Cardiac septum (tissue), 1 donor: Measurements from ENCODE around the gene CTF1. TPM values are rescaled to one million over a fixed set of nuclear protein-coding genes. Genes with fewer than 3 reads are reported as not detected.
A peak's percentile ranks its signal among the peaks of the same experiment; 100 is the strongest.
"Not testable (repeated sequence)": the region's sequence is repeated elsewhere in the genome, so short reads cannot be mapped to it uniquely, and the experiment has no call there.

Experiments used
- DNase-seq: peaks from one replicate; pipeline ENCODE4 v3.0.0-alpha.2; 2020; ENCODE audit warnings: low spot score
- intact Hi-C: fragments of 100-400 bp; cut with DNase I; formaldehyde crosslinking; loops from one replicate; pipeline ENCODE4 v1.14.0; 2022
- total RNA-seq: library from RNA; stranded (reverse); fragmentation: NEBNext Ultra II Directional; extraction: Animal tissue kit (Norgen Biotek cat#: 25700); gene quantifications from one replicate; pipeline ENCODE4 v1.2.1, GENCODE V29; 2021
- donor health status: DM: no; HTN: no; CAD: no.

Gene CTF1
- total RNA-seq, 1 donor from 2014 or later, result 17.7 TPM

DNA sequence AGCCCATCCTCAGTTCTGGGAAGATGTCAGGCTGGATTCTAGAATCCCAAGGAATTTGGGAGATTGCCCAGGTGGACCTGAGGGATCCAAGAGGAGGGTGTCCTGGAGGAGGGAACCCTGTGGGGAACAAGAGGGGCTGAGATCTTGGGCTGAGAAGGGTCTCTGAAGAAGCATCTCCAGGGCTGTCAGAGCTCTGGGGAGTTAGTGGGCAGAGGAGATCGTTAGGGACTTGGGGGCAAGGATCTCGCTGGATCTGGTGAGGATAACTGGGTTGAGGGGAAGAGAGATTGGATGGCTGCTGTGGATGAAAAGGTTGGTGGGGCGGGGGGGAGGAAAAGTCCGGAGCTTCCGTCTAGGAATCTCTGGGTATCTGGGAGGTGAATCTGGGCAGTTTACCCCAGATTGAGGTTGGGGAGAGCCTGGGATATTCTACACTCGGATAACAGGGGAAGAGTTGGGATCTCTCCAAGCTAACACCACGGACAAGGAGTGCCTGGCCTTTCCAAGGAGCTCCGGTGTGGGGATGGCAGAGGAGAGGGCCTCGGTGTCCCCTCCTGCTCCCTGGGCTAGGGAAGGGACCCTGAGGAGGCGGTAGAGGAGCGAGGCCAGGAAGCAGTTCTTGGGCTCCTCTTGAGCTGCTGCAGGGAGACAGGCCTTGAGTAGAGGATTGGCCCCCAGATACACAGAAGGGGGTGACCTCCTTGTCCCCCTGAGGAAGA, 28.7 kb downstream of the CTF1 start:
- intact Hi-C loops, result loop anchor here (5.0 kb wide), 2 partner anchors 138 to 268 kb away; partner anchors contain the start of genes FBRS and ZNF629
- no peak for DNase-seq

DNA sequence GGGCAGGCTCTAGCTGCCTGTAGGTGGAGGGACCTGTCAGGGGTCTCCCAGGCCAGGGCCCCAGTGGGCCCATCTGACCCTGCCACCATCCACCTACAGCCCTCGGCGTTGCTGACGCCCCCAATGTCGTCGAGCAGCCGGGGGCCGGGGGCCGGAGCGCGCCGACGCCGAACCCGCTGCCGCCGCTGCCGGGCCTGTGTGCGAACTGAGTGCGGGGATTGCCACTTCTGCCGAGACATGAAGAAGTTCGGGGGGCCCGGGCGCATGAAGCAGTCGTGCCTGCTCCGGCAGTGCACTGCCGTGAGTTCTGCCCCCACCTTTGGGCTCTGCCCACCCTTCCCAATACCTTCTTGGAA, 29.2 kb downstream of the CTF1 start:
- intact Hi-C loops, result no loop called here
- no peak for DNase-seq

DNA sequence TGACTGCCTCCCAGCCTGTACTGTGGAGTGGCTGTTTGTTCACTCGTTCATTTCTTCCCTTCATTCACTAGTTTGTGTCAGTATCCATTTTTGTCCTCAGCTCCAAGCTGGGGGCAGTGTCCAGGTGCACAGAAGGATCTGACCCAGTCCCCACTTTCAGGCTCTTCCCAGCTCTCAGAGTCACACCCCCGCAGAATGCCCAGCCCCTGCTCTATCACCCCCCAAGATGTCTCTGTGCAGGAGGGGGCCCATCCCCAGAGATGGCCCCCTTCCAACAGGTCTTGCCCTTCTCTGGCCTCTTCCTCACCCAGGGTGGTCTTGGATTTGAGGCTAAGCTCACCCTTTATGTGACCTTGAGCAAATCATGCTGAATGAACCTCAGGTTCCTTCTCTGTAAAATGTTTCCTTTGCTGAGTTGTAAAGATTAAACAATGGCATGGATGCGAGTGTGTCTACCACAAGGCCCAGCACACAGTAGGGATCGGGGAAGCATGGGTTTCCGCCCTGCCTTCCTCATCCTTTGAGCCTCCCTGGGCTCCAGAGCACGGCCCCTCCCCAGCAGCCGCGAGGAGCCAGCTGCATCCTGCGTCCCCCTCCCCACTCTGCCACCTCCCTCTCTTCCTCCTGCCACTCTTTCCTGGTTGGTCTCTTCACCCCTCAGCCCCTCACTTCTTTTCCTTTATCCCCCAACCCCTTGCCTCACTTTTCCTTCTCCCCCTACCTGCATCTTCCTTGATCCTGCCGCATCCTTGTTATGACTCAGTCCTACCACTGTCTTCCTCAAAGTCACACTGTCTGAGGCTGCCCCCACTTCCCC, 29.8 kb downstream of the CTF1 start:
- intact Hi-C loops, result no loop called here

DNA sequence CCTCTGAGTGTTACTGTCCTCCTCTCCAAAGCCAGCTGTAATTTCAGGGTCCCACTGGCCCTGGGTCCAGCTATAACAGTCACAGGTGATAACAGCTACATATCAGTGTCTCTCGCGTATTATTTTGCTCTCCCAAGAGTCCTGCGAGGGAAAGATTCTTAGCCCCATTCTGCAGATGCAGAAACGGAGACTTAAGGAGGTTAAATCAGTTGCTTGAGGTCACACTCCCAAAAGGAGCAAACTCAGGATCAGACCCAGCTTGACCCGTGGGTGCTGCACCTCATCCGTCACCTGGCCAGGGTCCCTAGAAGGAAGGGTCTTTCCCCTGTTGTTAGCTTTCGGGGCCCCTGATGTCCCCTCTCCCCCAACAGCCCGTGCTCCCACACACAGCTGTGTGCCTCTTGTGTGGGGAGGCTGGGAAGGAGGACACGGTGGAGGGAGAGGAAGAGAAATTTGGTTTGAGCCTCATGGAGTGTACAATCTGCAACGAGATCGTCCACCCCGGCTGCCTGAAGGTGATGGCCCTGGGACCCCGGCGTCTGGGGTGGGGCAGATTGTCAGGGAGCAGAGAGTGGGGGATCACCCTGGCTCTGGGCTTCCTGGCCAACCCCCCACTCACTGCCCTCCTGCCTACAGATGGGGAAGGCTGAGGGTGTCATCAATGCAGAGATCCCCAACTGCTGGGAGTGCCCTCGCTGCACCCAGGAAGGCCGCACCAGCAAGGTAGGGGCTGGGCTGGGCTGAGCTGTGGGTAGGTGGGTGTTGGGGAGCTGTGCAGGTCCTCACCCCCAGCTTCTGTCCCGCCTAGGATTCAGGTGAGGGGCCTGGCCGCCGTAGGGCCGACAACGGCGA, 30.7 kb downstream of the CTF1 start:
- intact Hi-C loops, result no loop called here

More for the DNA sequence above, 29.8 kb downstream of the CTF1 start:
- DNase-seq, result no peak

DNA sequence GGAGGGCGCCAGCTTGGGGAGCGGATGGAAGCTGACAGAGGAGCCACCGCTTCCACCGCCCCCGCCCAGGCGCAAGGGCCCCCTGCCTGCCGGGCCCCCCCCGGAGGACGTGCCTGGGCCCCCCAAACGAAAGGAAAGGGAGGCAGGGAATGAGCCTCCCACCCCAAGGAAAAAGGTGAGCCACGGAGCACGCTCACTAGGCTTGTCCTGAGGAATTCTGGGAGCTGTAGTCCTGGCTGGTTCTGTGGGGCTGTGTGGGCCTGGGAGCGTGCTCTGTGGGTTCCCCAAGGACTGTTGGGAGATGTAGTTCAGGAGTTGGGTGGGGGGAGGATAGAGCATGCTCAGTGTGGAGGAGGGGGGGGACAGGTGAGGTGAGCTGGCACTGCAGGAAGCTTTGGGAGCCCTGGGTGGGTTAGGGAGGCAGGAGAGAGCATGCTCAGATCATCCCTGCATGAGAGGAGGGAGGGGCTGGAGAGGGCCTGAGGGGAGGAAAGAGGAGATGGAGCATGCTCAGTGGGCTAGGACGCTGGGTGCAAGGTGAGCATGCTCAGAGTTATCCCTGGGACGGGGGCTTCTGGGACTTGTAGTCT, 31.5 kb downstream of the CTF1 start:
- DNase-seq, result no peak
- intact Hi-C loops, result loop anchor here (1.0 kb wide), 1 partner anchor 166 kb away; the partner anchor contains the start of genes CFAP119 and RNF40

More for the DNA sequence above, 30.7 kb downstream of the CTF1 start:
- no peak for DNase-seq

DNA sequence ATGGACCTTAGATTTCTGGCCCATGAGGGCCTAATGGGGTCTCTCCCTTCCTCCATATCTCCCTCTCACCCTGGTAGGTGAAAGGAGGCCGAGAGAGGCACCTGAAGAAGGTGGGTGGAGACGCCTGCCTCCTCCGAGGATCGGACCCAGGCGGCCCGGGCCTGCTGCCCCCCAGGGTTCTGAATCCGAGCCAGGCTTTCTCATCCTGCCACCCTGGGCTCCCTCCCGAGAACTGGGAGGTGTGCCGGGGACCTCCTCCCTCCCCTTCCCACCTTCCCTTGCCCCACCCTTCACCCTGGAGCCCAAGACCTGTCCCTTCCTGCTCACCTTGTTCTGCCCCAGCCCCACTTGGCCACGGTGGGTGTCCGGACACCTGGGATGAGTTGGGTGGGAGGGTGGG, 32.0 kb downstream of the CTF1 start:
- no peak for DNase-seq

DNA sequence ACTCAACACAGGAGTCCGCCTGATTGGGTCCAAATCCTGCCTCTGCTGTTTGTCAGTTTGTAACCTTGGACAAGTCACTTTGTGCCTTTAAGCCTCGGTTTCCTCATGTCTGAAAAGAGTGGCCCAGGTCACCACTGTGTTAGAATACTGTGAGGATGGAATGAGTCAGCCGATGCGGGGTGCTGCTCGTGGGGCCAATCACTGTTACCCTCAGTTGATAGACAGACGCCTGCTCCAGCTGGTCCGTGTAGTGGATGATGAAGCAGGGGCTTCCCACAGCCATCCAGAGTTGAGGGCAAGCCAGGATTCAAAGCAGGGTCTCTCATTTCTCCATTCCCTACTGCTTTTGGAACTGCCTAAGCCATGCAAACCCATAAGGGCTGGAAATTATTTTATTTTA, 32.8 kb downstream of the CTF1 start:
- intact Hi-C loops, result no loop called here
- DNase-seq, result no peak

More for the DNA sequence above, 32.0 kb downstream of the CTF1 start:
- intact Hi-C loops, result loop anchor here (1.0 kb wide), 1 partner anchor 166 kb away; the partner anchor contains the start of genes CFAP119 and RNF40

DNA sequence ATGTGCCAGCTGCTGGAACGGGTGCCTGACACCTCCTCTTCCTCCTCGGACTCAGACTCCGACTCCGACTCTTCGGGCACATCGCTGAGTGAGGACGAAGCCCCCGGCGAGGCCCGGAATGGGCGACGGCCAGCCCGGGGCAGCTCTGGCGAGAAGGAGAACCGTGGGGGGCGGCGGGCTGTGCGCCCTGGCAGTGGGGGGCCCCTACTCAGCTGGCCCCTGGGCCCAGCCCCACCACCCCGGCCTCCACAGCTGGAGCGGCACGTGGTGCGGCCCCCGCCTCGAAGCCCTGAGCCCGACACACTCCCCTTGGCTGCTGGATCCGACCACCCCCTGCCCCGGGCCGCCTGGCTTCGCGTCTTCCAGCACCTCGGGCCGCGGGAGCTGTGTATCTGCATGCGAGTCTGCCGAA, 33.8 kb downstream of the CTF1 start:
- intact Hi-C loops, result no loop called here
- DNase-seq, result no peak

DNA sequence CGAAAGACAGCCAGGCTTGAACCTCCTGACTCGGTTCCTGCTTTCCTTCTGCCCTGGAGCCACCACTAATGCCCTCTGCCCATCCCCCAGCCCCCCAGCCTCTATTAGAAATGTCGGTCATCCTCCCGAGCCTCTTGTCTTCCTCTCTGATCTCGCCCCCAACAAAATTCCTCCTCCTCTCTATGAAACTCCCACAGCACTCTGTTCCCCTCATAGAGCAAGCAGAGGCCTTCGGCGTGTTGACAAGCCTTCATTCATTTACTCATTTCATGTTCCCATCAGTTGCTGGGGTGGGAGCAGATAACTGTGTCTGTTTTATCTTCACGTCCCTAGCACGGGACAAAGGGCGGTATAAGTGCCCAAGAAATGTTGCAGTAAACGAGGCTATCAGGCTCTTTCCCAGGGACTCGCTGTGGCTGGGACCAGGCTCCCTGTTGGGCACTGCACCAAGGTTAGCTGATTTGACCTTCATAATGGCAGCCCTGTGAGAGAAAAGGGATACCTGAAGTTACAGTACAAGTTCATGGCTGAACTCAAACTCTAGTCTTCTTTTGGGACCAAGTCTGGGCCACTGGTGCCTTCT, 34.7 kb downstream of the CTF1 start:
- no peak for DNase-seq
- intact Hi-C loops, result no loop called here

DNA sequence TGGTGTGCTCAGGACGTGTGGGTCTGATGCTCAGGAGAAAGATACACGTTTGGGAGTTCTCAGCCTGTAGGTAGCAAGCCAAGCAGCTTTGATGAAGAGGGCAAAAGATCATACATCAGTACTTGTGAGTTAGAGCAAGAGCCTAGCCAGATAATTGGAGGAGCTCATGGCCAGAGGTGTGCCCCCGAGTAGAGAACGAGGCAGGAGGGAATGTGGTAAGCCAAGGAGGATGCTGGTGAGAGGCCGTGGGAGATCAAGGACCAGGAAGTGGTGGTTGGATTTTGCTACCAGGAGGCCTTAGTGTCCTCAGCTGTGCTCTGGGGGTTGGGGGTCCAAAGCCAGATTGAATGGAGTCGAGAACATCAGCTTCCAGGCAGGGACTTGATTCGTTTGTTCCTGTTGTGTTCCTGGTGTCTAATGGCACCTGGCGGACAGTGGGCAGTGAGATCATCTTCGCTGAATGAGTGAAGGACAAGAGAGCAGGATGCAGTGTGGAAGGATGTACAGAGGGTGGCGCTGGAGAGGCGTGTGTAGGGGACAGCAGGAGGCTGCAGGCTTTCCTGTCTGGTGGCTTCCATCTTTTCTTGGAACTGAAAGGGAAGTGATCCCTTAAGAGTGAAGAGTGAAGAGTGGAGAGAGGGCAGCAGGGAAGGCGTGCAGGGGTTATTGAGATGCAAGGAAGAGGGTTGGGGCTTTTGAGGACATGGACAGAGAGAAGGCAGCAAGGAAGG, 38.6 kb downstream of the CTF1 start:
- intact Hi-C loops, result no loop called here
- DNase-seq, result no peak

DNA sequence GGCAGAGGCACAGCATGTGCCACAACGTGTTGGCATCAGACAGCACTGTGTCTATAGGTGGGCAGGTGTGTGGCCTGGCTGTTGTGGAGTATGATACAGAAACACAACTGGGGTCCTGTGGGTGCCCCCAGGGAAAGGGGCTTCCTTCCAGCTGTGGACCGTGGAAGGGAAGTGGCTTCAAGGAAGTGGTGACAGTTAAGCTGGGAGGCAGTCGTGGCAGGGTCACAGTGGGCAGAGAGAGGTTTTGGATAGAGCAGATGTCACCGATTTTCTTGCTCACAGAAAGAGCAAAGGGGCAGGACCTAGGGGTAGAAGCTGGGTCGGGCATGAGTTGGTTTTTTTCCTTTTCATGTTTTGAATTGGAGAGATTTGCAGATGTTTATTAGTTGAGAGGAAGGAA, 41.3 kb downstream of the CTF1 start:
- no peak for DNase-seq
- intact Hi-C loops, result no loop called here

DNA sequence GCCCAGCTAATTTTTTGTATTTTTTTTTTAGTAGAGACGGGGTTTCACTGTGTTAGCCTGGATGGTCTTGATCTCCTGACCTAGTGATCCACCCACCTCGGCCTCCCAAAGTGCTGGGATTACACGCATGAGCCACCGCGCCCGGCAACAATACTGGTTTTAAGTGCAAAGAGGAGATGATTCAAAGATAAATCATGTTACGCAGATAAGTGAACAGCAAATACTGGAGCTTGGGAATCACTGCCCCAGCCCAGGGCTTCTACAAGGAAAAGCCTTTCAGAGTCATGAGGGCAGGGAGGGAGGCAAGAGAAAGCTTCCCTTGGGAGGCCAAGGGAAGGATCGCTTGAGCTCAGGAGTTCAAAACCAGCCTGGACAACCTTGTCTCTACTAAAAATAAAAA, 43.2 kb downstream of the CTF1 start:
- DNase-seq, intact Hi-C loops: not testable (repeated sequence)

DNA sequence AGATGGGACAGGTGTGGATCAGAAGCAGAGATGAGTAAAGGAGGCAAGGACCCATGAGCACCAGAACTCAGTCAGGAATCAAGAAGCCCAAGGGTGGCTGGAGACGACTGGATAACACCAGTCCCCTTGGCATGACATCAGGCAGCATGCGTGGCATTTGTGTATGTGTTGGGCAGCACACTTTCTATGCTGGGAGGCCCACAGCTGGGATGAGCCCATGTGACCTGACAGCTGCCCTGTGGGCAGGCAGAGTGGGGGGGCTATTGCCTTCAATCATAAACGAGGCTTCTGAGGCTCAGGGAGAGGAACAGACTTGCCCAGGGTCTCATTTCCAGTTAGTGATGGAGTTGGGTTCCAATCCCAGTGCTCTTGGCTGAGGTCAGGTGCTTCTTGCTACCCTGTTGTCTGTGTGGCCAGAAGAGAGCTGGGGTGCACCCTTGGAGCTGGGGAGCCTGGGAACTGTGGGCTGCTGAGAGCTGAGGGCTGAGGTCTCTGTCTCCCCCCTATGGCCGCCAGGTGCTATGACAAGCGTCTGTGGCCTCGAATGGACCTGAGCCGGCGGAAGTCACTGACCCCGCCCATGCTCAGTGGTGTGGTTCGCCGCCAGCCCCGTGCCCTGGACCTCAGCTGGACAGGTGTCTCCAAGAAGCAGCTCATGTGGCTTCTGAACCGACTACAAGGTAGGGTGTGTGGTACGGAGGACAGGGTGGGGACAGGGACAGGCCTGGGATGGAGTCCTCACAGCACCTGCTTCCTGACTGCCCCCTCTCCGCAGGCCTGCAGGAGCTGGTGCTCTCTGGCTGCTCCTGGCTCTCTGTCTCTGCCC, 45.4 kb downstream of the CTF1 start:
- peak; percentile 93 for DNase-seq
- intact Hi-C loops, result no loop called here

DNA sequence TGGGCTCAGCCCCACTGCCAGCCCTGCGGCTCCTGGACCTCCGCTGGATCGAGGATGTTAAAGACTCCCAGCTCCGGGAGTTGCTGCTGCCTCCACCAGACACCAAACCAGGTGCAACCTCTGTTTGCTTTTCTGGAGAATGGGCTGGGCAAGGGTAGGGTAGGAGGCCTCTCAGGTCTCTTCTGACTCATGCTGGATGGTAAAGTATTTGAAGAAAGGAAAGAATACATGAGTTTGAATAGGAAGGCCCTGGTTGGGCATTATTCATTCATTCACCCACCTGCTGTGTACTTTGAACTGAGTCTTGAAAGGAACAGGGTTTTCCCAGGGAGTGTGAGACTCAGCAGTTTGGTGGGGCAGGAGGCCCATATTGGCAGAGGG, 46.0 kb downstream of the CTF1 start:
- no peak for DNase-seq
- intact Hi-C loops, result no loop called here

DNA sequence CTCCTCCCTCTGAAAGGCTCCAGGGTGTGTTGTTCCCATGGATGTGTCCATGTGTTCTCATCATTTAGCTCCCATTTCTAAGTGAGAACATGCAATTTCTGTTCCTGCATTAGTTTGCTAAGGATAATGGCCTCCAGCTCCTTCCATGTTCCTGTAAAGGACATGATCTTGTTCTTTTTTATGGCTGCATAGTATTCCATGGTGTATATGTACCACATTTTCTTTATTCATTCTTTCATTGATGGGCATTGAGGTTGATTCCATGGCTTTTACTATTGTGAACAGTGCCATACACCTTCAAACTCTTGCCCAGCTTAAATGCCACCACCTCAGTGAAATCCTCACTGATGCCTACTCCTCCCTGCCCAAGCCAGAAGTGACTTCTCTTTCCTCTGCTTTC, 47.9 kb downstream of the CTF1 start:
- DNase-seq, result no peak
- intact Hi-C loops, result no loop called here

DNA sequence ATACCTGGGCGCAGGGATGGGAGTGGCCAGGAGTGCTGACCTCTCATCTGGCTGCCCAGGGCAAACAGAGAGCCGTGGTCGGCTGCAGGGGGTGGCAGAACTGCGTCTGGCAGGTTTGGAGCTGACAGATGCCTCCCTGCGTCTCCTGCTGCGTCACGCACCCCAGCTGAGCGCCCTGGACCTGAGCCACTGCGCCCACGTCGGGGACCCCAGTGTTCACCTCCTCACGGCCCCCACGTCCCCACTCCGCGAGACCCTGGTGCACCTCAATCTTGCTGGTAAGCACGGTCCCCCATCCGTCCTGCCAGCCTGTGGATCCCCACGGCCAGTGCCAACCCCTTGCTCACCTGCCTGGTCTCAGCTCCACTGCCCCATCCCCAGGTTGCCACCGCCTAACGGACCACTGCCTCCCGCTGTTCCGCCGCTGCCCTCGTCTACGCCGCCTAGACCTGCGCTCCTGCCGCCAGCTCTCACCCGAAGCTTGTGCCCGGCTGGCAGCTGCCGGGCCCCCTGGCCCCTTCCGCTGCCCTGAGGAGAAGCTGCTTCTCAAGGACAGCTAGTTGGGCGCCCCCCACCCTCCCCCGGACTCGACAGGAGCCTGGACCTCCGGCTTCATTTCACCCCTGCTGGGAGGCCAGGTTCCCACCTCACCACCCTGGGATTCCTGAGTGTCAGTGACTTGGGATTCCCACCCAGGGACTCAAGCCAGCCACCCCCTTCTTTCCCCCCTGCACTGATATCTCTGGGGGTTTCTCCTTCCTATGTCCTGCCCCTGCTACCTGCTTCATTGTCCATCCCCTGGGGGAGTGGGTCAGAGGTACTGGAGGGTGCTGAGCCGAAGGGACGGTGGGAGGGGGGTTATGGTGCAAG, 50.5 kb downstream of the CTF1 start:
- no peak for DNase-seq
- intact Hi-C loops, result no loop called here

DNA sequence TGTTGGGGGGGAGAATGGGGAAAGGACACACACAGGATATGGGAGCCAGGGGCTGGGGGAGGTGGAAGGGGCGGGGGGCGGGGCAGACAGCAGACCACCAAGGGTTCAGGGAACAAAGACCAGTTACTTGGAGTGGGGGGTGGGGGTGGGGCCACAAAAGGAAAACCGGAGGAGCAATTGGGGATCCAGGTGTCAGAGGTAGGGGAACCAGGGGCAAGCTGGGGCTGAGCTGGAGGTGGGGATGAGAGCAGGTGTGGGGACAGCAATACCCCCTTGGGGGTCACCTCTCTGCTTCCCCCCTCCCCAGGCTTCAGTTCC, 51.1 kb downstream of the CTF1 start:
- no peak for DNase-seq
- intact Hi-C loops, result no loop called here
